ENCODE data around the gene PPM1J. TPM values are rescaled to one million over a fixed set of nuclear protein-coding genes. Genes with fewer than 3 reads are reported as not detected.

PPM1J gene
- total and polyA plus RNA-seq, 9 of the 15 experiments (the other 6 are each of a cell fraction or from before 2014, with no cell fraction given): 0.25 to 10.5 (median 4.2) TPM

DNA sequence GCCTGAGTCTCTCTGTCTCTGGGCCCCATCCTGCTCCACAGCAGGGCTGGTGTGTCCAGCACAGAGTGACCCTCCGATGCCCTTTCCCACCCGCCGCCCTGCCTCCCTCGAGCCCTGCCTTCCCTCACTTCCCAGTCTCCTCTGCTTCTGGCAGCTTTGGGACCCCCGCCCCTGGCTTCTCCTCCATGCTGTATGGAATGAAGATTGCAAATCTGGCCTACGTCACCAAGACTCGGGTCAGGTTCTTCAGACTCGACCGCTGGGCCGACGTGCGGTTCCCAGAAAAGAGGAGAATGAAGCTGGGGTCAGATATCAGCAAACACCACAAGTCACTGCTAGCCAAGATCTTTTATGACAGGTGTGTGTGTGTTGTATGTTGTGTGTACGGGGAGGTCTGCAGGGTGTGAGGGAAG is 26.3 kb downstream of the PPM1J start (continued):
- peak; percentile 37 for TF ChIP-seq TEAD4 (IDR thresholded peaks at IDR 0.05; ENCODE audit: low read length)
- no peak for TF ChIP-seq TEAD4 (CRISPR knock-in tag; IDR thresholded peaks at IDR 0.05; ENCODE audit: borderline replicate concordance)
- peak; percentile 46; the same call in 1 of the 2 replicates for TF ChIP-seq DPF2 (IDR thresholded peaks at IDR 0.05)
- TF ChIP-seq, protein P1, sequence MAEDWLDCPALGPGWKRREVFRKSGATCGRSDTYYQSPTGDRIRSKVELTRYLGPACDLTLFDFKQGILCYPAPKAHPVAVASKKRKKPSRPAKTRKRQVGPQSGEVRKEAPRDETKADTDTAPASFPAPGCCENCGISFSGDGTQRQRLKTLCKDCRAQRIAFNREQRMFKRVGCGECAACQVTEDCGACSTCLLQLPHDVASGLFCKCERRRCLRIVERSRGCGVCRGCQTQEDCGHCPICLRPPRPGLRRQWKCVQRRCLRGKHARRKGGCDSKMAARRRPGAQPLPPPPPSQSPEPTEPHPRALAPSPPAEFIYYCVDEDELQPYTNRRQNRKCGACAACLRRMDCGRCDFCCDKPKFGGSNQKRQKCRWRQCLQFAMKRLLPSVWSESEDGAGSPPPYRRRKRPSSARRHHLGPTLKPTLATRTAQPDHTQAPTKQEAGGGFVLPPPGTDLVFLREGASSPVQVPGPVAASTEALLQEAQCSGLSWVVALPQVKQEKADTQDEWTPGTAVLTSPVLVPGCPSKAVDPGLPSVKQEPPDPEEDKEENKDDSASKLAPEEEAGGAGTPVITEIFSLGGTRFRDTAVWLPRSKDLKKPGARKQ (CRISPR knock-in tag; IDR thresholded peaks at IDR 0.05): no peak
- 0 out of 2 replicates have a peak, but pooled peaks have one; percentile 29 for TF ChIP-seq STAT5A (IDR thresholded peaks at IDR 0.05; ENCODE audit: borderline replicate concordance, low read length)
- TF ChIP-seq TCF3 (CRISPR knock-in tag; IDR thresholded peaks at IDR 0.05): peak; percentile 44; the same call in 1 of the 2 replicates
- peak; percentile 34; the same call in 1 of the 2 replicates for TF ChIP-seq ZBTB7A (IDR thresholded peaks at IDR 0.05; ENCODE audit: borderline replicate concordance, control insufficient read depth, low read depth, low read length)
- peak; percentile 43; the same call in 1 of the 2 replicates for TF ChIP-seq TAL1 (IDR thresholded peaks at IDR 0.05)
- TF ChIP-seq PHF8 (IDR thresholded peaks at IDR 0.05; ENCODE audit: borderline replicate concordance, low read length): no peak
- no peak for TF ChIP-seq JUN (IDR thresholded peaks at IDR 0.05; ENCODE audit: borderline replicate concordance, low read depth, low read length)
- 0 out of 2 replicates have a peak, but pooled peaks have one; percentile 40 for TF ChIP-seq JUN (CRISPR knock-in tag; IDR thresholded peaks at IDR 0.05; ENCODE audit: borderline replicate concordance)
- peak in 1 of 2 experiments; percentile 37; a peak in 1 of 4 replicates for TF ChIP-seq HDAC1 (IDR thresholded peaks at IDR 0.05)
- peak; percentile 72 for TF ChIP-seq CBFA2T3 (IDR thresholded peaks at IDR 0.05)
- TF ChIP-seq PML (IDR thresholded peaks at IDR 0.05; ENCODE audit: low read length): no peak
- TF ChIP-seq JUND (IDR thresholded peaks at IDR 0.05; ENCODE audit: borderline replicate concordance, low read depth, low read length): 0 out of 2 replicates have a peak, but pooled peaks have one; percentile 5
- TF ChIP-seq JUND (tag; IDR thresholded peaks at IDR 0.05; ENCODE audit: borderline replicate concordance, low read depth, low read length): no peak
- TF ChIP-seq RCOR1 (IDR thresholded peaks at IDR 0.05; ENCODE audit: borderline replicate concordance in 1 of 2, low read depth in 2 of 2, low read length in 2 of 2): peak in 1 of 2 experiments; percentile 43; a peak in 1 of 4 replicates
- TF ChIP-seq CBFA2T2 (conservative IDR thresholded peaks at IDR 0.05): peak; percentile 50
- peak; percentile 30; the same call in 1 of the 2 replicates for TF ChIP-seq CREB1 (IDR thresholded peaks at IDR 0.05)
- TF ChIP-seq CREB1 (CRISPR knock-in tag; IDR thresholded peaks at IDR 0.05): no peak
- peak; percentile 70 for TF ChIP-seq ARID1B (IDR thresholded peaks at IDR 0.05)
